Vagina (tissue), 2 donors: ENCODE data around the gene RWDD1. TPM values are rescaled to one million over a fixed set of nuclear protein-coding genes. Genes with fewer than 3 reads are reported as not detected.

Source experiments
- DNase-seq, 2 donors: peaks; one replicate each; pipeline ENCODE4 v3.0.0-alpha.2; 2017; ENCODE audit errors: extremely low spot score in 2 of 2
- H3K27ac ChIP-seq: fragments of 200-600 bp; sonication (generic); one replicate; pipeline ENCODE4 v1.5.1; 2019
- H3K27me3 ChIP-seq: fragments of 200-600 bp; sonication (generic); one replicate; pipeline ENCODE4 v1.5.1; 2019
- H3K36me3 ChIP-seq, 2 donors: fragments of 200-600 bp; sonication (generic); one replicate each; pipeline ENCODE4 v1.5.1; 2017 to 2019
- H3K4me1 ChIP-seq: fragments of 200-600 bp; sonication (generic); one replicate; pipeline ENCODE4 v1.5.1; 2019
- H3K4me3 ChIP-seq, 2 donors: fragments of 200-600 bp; sonication (generic); 1 replicate in 1 of 2; 2 replicates in 1 of 2; pipeline ENCODE4 v1.5.1; 2016 to 2019
- H3K9me3 ChIP-seq: fragments of 200-600 bp; sonication (generic); one replicate; pipeline ENCODE4 v1.5.1; 2019
- POLR2A ChIP-seq, 2 donors: fragments of 450-650 bp; IDR thresholded peaks; one replicate each; pipeline ENCODE4 v1.6.1; 2017; ENCODE audit warnings: antibody characterized with exemption in 2 of 2, mild to moderate bottlenecking in 2 of 2, moderate library complexity in 2 of 2
- POLR2AphosphoS5 ChIP-seq, 2 donors: sonication (generic); formaldehyde crosslinking; IDR thresholded peaks; one replicate each; pipeline ENCODE4 v1.9.0; 2017; ENCODE audit warnings: antibody characterized with exemption in 2 of 2, mild to moderate bottlenecking in 2 of 2, low read depth in 1 of 2; ENCODE audit not compliant: insufficient read depth in 1 of 2
- intact Hi-C: fragments of 100-400 bp; cut with DNase I; formaldehyde crosslinking; loops from one replicate; pipeline ENCODE4 v1.15.1; 2023
- total RNA-seq: library from RNA; depleted of rRNA; stranded (reverse); fragments of >200 nt; gene quantifications from one replicate; pipeline ENCODE4 v1.2.3, GENCODE V29; 2016
- TF ChIP-seq, protein P1 (sequence below), 3 experiments: fragments of 450-650 bp in 2 of 3; fragments of 200-600 bp in 1 of 3; sonication (generic) in 1 of 3; IDR thresholded peaks; one replicate each; pipeline ENCODE4 v1.5.1; 2017 to 2019; ENCODE audit warnings: antibody characterized with exemption in 3 of 3, mild to moderate bottlenecking in 2 of 3, moderate library complexity in 2 of 3

Gene RWDD1
- total RNA-seq, 1 donor from 2014 or later, result 37.8 TPM

DNA sequence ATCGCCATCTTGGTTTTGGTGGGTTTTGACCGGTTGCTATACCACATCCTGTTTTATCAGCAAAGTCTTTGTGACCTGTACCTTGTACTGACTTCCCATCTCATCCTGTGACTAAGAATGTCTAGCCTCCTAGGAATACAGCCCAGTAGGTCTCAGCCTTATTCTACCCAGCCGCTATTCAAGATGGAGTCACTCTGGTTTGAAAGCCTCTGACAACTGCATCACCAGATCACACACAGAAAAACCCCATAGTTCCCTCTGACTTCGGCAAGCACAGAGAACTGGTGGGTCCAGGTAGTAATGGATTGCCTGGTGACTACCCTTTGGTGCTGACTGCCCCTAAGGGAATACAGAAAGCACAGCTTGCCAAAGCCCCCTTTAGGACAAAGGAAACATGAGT is 34.6 kb downstream of the RWDD1 start:
- Histone ChIP-seq H3K27me3 (no peaks in the 10 kb centered on the region), H3K9me3 (no peaks in the 10 kb centered on the region), H3K36me3 (no peaks in the 10 kb centered on the region), H3K4me3 (no peak overlapping the region), H3K4me1 (no peaks in the 10 kb centered on the region), H3K27ac (no peak overlapping the region)
- DNase-seq, result no peak
- intact Hi-C loops, result no loop called here
- TF ChIP-seq POLR2AphosphoS5 (IDR thresholded peaks at IDR 0.05; ENCODE audit: insufficient read depth in 1 of 2, low read depth in 1 of 2), result no peak
- no peak for TF ChIP-seq POLR2A (IDR thresholded peaks at IDR 0.05)
- TF ChIP-seq, protein P1, sequence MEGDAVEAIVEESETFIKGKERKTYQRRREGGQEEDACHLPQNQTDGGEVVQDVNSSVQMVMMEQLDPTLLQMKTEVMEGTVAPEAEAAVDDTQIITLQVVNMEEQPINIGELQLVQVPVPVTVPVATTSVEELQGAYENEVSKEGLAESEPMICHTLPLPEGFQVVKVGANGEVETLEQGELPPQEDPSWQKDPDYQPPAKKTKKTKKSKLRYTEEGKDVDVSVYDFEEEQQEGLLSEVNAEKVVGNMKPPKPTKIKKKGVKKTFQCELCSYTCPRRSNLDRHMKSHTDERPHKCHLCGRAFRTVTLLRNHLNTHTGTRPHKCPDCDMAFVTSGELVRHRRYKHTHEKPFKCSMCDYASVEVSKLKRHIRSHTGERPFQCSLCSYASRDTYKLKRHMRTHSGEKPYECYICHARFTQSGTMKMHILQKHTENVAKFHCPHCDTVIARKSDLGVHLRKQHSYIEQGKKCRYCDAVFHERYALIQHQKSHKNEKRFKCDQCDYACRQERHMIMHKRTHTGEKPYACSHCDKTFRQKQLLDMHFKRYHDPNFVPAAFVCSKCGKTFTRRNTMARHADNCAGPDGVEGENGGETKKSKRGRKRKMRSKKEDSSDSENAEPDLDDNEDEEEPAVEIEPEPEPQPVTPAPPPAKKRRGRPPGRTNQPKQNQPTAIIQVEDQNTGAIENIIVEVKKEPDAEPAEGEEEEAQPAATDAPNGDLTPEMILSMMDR (IDR thresholded peaks at IDR 0.05), result no peak

DNA sequence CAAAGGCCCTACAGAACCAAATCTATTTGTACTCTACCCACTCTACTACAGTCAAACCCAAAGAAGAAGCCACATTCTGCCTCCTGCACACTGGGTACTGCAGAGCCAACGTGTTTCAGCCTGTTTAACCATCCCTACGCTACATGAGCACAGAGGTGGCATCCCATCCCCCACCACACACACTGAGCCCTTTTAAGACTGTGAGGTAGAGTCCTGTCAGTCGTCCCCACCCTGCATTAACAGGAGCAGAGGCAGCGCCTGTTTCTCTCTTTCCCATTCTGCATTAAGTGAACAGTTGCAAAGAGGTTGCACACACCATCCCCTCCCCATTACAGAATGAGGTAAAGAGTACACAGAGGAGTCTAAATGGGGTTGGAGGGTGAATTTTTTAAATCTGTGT is 39.8 kb downstream of the RWDD1 start:
- no peak overlapping the region for H3K27ac ChIP-seq
- intact Hi-C loops, result no loop called here
- no peaks in the 10 kb centered on the region for H3K27me3 ChIP-seq
- no peaks in the 10 kb centered on the region for H3K36me3 ChIP-seq
- no peaks in the 10 kb centered on the region for H3K4me1 ChIP-seq
- no peak overlapping the region for H3K4me3 ChIP-seq
- TF ChIP-seq, protein P1 (IDR thresholded peaks at IDR 0.05), result no peak
- TF ChIP-seq POLR2A (IDR thresholded peaks at IDR 0.05) (no peak), POLR2AphosphoS5 (IDR thresholded peaks at IDR 0.05; ENCODE audit: insufficient read depth in 1 of 2, low read depth in 1 of 2) (no peak)
- H3K9me3 ChIP-seq, result no peaks in the 10 kb centered on the region
- DNase-seq, result no peak

DNA sequence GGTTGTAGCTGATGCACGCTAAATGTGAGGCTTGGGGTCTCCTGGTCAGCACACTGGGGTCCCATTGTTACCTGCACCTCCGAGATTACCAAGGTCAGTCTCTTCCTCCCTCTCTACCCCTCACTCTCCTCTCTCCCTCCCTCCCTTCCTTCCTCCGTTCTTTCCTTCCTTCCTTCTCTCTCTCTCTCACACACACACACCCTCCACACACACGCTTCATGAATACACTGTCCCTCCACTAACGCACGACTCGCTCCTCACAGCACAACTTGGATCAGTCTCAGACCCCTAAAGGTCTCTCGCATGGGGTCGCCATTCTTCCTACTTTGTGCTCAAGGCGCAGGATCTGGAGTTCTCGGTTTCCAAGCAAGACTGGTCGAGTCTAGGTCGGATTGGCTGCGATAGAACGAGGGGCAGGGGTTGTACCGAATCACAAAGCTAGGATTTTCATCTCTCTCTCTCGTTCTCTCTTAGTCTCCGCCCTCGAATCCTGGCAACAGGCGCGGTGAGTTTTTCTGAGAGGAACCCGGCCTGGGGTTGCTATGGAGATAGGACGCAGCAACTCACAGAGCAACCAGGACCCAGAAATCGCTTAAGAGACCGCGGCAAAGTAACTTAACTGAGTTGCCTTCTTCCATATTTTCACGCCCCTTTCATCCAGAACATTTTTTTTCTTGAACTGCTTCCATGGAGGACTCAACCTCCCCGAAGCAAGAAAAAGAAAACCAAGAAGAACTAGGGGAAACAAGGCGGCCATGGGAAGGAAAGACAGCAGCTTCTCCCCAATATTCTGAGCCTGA is 44.8 kb downstream of the RWDD1 start, which contains the start of gene RSPH4A:
Gene RSPH4A (plus strand): TSS at position 543 of the 800 bp plus-strand sequence. CDS start 145 bp downstream, at position 688.
- Histone ChIP-seq H3K27ac (no peak within 1 kb of the TSS), H3K4me1 (peaks cover 8% of the 10 kb centered on the region), H3K9me3 (no peaks in the 10 kb centered on the region), H3K36me3 (no peaks in the 10 kb centered on the region), H3K4me3 (peak within 1 kb of the TSS; percentile 49 to 54), H3K27me3 (no peaks in the 10 kb centered on the region)
- DNase-seq, result peak in 1 of 2 donors; percentile 92
- intact Hi-C loops, result no loop called here
- TF ChIP-seq POLR2A (IDR thresholded peaks at IDR 0.05), result no peak
- peak in 1 of 2 donors; percentile 49 for TF ChIP-seq POLR2AphosphoS5 (IDR thresholded peaks at IDR 0.05; ENCODE audit: insufficient read depth in 1 of 2, low read depth in 1 of 2)

DNA sequence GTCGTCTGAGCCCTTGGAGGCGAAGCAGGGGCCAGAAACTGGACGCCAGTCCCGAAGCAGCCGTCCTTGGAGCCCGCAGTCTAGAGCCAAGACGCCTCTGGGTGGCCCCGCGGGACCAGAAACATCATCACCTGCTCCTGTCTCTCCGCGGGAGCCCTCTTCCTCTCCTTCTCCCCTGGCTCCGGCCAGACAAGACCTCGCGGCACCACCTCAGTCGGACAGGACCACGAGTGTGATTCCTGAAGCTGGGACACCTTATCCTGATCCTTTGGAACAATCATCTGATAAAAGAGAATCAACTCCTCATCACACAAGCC is 45.4 kb downstream of the RWDD1 start:
- H3K4me3 ChIP-seq, result peak overlapping the region; percentile 49 to 54
- DNase-seq, result no peak
- H3K9me3 ChIP-seq, result no peaks in the 10 kb centered on the region
- intact Hi-C loops, result no loop called here
- no peak overlapping the region for H3K27ac ChIP-seq
- peaks cover 8% of the 10 kb centered on the region for H3K4me1 ChIP-seq
- no peaks in the 10 kb centered on the region for H3K27me3 ChIP-seq
- no peaks in the 10 kb centered on the region for H3K36me3 ChIP-seq
- TF ChIP-seq, protein P1 (IDR thresholded peaks at IDR 0.05), result no peak
- no peak for TF ChIP-seq POLR2AphosphoS5 (IDR thresholded peaks at IDR 0.05; ENCODE audit: insufficient read depth in 1 of 2, low read depth in 1 of 2)
- no peak for TF ChIP-seq POLR2A (IDR thresholded peaks at IDR 0.05)

- intact Hi-C loops, result no loop called here
- no peaks in the 10 kb centered on the region for H3K4me1 ChIP-seq
- H3K27me3 ChIP-seq, result no peaks in the 10 kb centered on the region
- TF ChIP-seq POLR2AphosphoS5 (IDR thresholded peaks at IDR 0.05; ENCODE audit: insufficient read depth in 1 of 2, low read depth in 1 of 2), result no peak
- TF ChIP-seq POLR2A (IDR thresholded peaks at IDR 0.05), result no peak
- TF ChIP-seq, protein P1 (IDR thresholded peaks at IDR 0.05), result no peak
- H3K36me3 ChIP-seq, result no peaks in the 10 kb centered on the region
- H3K4me3 ChIP-seq, result no peak overlapping the region
- no peaks in the 10 kb centered on the region for H3K9me3 ChIP-seq
- no peak overlapping the region for H3K27ac ChIP-seq
- DNase-seq, result no peak
Observed at GRCh38 chr6:116624036-116624805, 52.9 kb downstream of the RWDD1 start.
